ENCODE measurements around the gene TNRC6A. TPM values are rescaled to one million over a fixed set of nuclear protein-coding genes. Genes with fewer than 3 reads are reported as not detected.
A peak's percentile ranks its signal among the peaks of the same experiment; 100 is the strongest.

TNRC6A gene
- total and polyA plus RNA-seq, 2 of the 13 experiments (the other 11 are each of a cell fraction or from before 2014, with no cell fraction given) = 30.9 to 43.6 TPM

DNA sequence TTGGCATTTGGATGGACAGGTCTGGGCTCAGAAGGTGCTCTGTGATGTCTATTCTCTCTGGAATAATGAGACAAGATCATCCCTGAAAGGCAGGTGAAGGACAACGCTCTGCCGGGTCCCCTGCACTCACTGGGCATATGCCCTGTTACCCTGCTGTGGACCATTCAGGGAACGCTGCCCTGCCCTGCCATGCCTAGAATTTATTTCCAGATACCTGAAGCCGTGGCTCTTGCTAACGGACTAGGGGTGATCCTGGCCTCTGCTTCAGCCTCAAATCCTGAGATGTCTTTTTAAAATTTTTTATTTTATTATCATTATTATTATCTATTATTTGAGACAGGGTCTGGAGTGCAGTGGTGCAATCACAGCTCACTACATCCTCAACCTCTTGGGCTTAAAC, 120.2 kb downstream of the TNRC6A start:
- BruUV-seq (replicated peaks) = no TSS peak
- Histone ChIP-seq H3K27ac (ENCODE audit: extremely low read length, insufficient read depth, low read length) (no peak overlapping the region), H3K9ac (ENCODE audit: insufficient read depth, low read depth, low read length) (no peak overlapping the region), H3K9me3 (ENCODE audit: low read length) (no peaks in the 10 kb centered on the region), H3K4me1 (ENCODE audit: insufficient read depth, low read length) (peaks cover 38% of the 10 kb centered on the region), H3K27me3 (ENCODE audit: control insufficient read depth in 1 of 2, insufficient read depth in 2 of 2, low read length in 2 of 2) (no peaks in the 10 kb centered on the region), H4K20me1 (ENCODE audit: insufficient read depth, low read length) (no peaks in the 10 kb centered on the region), H3K4me3 (replicated peaks in 1 of 3; ENCODE audit: insufficient read depth in 1 of 3, low read depth in 2 of 3, low read length in 3 of 3) (no peak overlapping the region), H3K79me2 (ENCODE audit: insufficient read depth, low read length) (no peaks in the 10 kb centered on the region), H3K36me3 (replicated peaks in 1 of 2; ENCODE audit: control insufficient read depth in 1 of 2, insufficient read depth in 2 of 2, low read length in 2 of 2) (no peaks in the 10 kb centered on the region), H2AFZ (ENCODE audit: low read length) (no peak overlapping the region), H3K4me2 (ENCODE audit: low read depth, low read length) (no peak overlapping the region)
- 92% methylated on average over 5 of the region's 5 CpGs for WGBS (ENCODE audit: low lambda C conversion rate)
- FAIRE-seq (no peak), DNase-seq (ENCODE audit: low spot score) (no peak), ATAC-seq (no peak)
- in situ Hi-C loops (cut with HindIII; ENCODE audit: extremely low pct_ligation_motif_present, low pct_unique_long_range_greater_than_20kb) (no loop called here), intact Hi-C loops (cut with micrococcal nuclease; ENCODE audit: unreplicated experiment) (no loop called here)
- ChIA-PET CTCF (ENCODE audit: low intra/inter-chr PET ratio, low total read pairs) (no interaction called here), POLR2A (no interaction called here)
- TF ChIP-seq HOXA5 (CRISPR knock-in tag; IDR thresholded peaks at IDR 0.05) = no peak

DNA sequence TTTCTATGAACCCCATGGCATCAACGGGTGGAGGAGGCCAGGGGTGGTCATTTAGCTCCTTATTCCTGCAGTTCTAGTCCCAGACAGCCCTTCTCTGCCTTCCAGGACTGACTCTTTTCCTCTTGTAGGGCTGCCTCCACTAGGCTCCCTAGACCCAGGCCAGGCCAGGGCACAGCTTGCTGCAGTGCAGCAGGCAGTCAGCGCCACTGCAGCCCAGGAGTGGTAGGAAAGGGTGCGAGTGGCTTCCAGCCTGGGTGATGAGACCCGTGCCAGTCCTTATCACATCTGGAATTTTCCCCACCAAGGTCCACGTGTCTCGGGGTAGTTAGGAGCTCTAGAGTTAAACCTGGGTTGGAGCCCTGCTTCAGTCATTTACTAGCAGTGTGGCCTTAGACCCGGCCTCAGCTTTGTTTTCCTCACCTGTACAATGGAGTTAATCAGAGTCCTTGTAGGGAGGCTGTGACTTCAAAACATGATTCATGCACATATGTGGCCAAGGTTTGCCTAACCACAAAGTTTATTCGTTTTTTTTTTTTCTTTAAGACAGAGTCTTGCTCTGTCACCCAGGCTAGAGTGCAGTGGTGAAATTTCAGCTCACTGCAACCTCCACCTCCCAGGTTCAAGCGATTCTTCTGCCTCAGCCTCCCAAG, 121.0 kb downstream of the TNRC6A start:
- TF ChIP-seq ZNF629 (CRISPR knock-in tag; conservative IDR thresholded peaks at IDR 0.05) (0 out of 2 replicates have a peak, but pooled peaks have one; percentile 26), HOXD1 (CRISPR knock-in tag; IDR thresholded peaks at IDR 0.05) (no peak)
- ChIA-PET POLR2A (no interaction called here), CTCF (ENCODE audit: low intra/inter-chr PET ratio, low total read pairs) (no interaction called here)
- FAIRE-seq (no peak), DNase-seq (ENCODE audit: low spot score) (no peak), ATAC-seq (no peak)
- no TSS peak for BruUV-seq (replicated peaks)
- no peaks in the 10 kb centered on the region for H4K20me1 ChIP-seq (ENCODE audit: insufficient read depth, low read length)
- H3K9me3 ChIP-seq (ENCODE audit: low read length) = no peaks in the 10 kb centered on the region
- in situ Hi-C loops (cut with HindIII; ENCODE audit: extremely low pct_ligation_motif_present, low pct_unique_long_range_greater_than_20kb) = no loop called here
- no peak overlapping the region for H3K9ac ChIP-seq (ENCODE audit: insufficient read depth, low read depth, low read length)
- intact Hi-C loops (cut with micrococcal nuclease; ENCODE audit: unreplicated experiment) = no loop called here
- peaks cover 31% of the 10 kb centered on the region for H3K4me1 ChIP-seq (ENCODE audit: insufficient read depth, low read length)
- no peaks in the 10 kb centered on the region for H3K27me3 ChIP-seq (ENCODE audit: control insufficient read depth in 1 of 2, insufficient read depth in 2 of 2, low read length in 2 of 2)
- H3K36me3 ChIP-seq (replicated peaks in 1 of 2; ENCODE audit: control insufficient read depth in 1 of 2, insufficient read depth in 2 of 2, low read length in 2 of 2) = no peaks in the 10 kb centered on the region
- WGBS (ENCODE audit: low lambda C conversion rate) = 78% methylated on average over 9 of the region's 9 CpGs
- H3K4me2 ChIP-seq (ENCODE audit: low read depth, low read length) = no peak overlapping the region
- H3K4me3 ChIP-seq (replicated peaks in 1 of 3; ENCODE audit: insufficient read depth in 1 of 3, low read depth in 2 of 3, low read length in 3 of 3) = no peak overlapping the region
- no peak overlapping the region for H3K27ac ChIP-seq (ENCODE audit: extremely low read length, insufficient read depth, low read length)
- H2AFZ ChIP-seq (ENCODE audit: low read length) = no peak overlapping the region
- H3K79me2 ChIP-seq (ENCODE audit: insufficient read depth, low read length) = no peaks in the 10 kb centered on the region
